ENCODE data around the gene RABAC1. TPM values are rescaled to one million over a fixed set of nuclear protein-coding genes. Genes with fewer than 3 reads are reported as not detected.
"Not testable (repeated sequence)": the region's sequence is repeated elsewhere in the genome, so short reads cannot be mapped to it uniquely, and the experiment has no call there.

The RABAC1 gene, protein sequence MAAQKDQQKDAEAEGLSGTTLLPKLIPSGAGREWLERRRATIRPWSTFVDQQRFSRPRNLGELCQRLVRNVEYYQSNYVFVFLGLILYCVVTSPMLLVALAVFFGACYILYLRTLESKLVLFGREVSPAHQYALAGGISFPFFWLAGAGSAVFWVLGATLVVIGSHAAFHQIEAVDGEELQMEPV
- total RNA-seq (2014; rRNA removed; shearing (Covaris generic)) = 232 and 234 TPM in 2 replicates

DNA sequence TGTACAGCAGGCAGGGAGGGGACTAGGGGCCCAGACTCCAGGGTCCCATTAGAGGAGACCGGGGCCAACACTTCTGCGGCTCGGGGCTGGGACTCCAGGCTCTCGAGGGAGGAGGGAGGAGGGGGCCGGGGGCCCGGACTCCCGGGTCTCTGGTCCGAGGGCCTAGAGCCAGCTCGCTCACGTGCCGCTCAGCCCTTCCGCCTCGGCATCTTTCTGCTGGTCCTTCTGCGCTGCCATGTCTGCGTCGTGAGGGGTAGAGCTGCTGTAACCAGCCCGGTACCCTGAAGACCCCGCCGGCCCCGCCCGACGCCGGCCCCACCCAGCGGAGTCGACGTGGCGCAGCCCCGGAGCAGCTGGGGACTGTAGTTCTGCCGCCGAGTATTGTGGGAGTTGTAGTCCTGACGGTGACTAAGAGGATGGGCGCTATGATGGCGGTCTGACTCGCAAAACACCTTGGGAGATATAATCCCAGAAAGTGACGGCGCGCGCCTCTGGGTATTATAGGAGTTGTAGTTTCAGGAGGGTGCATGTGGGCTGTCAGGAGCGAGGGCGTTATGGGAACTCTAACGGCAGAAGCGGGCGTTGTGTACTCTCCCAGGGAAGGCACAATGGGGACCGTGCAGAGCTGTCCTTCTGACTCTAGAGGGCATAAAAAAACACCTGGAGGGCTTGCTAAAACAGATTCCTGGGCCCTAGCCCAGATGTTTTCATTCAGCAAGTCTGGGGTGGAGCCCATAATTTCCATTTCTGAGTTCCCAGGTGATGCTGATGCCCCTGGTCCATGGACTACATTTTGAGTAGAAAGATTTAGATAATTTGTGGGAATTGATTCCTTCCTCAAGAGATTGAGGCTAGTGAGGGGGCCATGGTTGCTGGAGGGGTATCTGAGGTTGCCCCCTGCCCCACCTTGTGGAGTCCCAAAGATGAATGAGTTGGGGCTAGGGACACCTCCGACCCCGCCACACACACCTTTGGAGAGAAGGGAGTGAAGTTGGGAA is at the start of gene RABAC1:
Gene RABAC1 (minus strand): TSS at position 266 of the 998 bp plus-strand sequence. CDS start 29 bp downstream, at position 237.
- peak; percentile 96 for DNase-seq (ENCODE audit: low spot score)

DNA sequence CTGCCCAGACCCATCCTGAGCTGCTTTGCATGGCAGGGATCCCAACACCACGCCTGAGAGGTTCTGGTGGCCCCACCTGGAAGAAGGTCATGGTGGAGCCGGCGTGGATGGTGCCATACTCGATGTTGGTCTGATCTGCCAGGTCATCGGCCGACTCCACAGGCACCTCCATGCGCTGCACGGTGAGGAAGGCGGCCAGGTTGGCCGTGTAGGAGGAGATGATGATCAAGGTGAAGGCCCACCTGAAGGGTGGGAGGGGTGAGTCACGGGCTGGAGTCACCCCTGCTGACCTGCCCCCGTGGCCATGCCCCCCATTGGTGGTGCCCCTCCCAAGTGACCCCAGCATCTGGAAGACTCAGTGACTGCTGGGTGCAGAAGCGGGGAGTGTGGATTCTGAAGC is 47.4 kb upstream of the RABAC1 start:
- no peak for DNase-seq (ENCODE audit: low spot score)

DNA sequence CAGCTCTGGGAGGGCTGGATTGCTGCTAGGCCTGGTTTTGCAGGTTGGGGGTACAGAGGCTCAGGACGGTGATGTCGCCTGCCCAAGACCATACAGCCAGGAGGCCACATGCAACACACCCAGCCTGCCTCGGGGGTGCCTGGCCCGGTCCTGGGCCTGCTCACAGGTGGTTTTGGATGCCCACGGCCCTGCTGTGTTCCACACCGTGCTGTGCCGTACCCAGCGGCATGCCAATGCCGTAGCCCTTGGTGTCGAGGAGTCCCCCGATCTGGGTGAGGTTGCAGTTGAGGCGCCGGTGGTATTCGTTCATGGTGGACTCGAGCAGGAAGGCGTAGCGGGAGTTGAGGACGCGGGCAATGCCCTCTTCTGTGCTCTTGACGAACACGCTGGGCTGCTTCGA is 46.4 kb upstream of the RABAC1 start:
- DNase-seq (ENCODE audit: low spot score) = no peak

DNA sequence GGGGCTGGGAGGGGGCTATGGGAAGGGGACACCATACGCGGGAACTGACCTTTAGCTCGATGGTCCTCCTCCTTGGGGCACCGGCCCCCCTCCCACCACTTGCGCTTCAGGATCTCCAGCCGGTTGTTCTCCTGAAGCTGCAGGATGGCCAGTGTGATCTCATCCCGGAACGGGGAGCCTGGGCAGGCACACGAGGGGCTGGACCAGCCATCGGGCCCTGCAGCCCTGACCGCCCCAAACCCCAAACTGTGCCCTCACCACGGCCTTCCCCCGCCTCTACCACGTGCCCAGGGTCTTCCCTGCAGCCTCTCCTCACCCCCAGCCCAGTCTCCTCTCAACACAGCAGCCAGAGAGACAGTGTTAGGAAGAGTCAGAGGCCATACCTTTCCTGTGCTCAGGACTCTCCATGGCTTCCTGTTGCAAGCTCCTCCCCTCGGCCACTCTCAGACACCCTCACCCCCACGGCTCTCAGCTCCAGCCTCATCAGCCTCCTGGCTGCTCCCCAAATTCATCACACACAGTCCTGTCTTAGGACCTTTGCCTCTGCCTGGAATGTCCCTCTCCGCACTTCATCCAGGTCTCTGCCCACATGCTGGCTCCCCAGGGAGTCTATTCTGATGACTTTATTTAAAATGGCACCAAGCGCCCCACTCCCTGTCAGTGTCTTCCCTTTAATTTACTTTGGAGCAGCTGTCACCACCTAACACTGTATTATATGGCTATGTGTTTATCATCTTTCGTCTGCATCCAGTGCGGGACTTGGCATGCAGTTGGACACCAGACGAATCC is 44.6 kb upstream of the RABAC1 start:
- DNase-seq (ENCODE audit: low spot score) = no peak

DNA sequence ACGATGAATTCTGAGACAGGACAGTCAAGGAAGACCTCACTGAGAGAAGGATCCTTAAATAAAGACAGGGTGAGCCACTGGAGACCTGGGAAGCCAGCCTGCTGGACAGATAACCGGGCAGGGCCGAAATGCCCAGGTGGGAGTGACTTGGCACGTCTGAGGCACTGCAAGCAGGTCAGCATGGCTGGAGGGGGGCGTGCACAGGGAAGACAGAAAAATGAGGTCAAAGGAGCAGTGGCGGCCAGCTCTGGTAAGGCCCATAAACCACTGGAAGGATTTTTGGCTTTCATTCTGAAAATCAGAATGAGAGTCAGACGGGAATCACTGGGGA is 40.7 kb upstream of the RABAC1 start:
- DNase-seq (ENCODE audit: low spot score) = no peak

DNA sequence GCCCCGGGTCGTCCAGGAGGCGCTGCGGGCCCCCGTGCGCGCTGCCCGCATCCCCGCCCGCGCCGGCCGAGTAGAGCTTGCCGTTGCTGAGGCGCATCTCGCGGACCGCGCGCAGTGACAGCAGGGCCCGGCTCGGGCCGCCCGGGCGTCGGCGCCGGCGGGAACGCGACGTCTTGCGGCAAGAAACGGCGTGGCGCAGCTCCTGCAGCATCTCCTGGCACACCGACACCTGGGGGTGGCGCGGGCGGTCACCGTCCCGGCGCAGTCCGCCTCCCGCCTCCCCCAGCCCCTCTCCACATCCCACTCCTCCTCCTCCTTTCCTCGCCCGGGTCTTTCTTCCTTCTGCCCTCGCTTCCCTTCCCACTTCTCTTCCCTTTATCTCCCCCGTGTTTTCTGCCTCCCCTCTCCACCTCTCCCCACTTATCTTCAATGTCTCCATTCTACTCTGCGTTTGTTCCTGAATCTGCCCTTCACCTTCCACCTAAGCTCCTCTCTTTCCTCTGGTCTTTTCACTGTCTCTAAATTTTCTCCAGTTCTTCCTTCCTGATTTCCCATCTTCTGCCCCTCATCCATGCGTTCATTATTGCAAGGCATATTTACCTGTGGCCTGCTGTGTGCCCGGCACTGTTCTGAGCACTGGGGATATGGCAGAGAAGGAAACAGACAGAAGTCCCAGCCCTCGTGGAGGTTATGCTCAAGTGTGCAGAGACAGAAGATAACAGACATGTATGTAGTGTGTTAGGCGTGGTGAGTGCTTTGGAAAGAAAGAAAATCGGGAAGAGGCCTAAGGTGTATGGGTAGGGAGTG is 40.2 kb upstream of the RABAC1 start:
- no peak for DNase-seq (ENCODE audit: low spot score)

DNA sequence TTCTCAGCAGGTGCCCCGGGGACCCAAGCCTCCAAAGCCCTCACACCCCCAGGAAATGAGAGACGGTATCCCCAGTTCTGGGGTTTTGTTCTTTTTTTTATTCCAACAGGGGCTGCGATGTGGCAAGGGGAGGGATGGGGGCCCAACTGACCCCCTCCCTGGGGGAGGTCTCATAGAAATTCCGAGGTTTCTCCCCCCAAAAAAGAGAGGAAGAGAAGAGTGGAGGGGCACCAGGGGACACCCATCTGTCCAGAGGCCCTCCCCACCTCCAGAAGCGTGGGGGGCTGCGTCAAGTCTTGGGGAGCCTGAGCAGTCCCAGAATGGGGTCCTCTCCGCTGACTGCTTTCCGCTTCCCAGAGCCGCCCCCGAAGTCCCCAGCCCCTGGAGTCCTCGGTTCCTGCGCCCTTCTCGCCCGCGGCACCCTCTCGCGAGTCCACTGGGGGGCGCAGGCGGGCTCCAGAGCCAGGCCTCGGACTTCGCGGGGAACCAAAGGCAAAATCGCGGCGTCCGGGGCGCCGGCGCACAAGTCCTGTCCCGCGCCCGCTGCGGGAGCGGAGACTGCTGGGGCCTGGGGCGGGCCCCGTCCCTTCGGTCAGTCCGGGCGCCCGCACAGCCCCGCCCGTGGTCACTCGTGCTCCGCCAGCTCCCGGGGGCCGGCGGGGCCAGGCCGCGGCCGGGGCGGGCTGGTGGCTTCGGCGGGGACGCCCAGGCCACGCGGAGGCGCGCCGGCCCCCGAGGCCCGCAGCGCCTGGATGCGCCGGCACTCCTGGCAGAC is 39.3 kb upstream of the RABAC1 start:
- no peak for DNase-seq (ENCODE audit: low spot score)

DNA sequence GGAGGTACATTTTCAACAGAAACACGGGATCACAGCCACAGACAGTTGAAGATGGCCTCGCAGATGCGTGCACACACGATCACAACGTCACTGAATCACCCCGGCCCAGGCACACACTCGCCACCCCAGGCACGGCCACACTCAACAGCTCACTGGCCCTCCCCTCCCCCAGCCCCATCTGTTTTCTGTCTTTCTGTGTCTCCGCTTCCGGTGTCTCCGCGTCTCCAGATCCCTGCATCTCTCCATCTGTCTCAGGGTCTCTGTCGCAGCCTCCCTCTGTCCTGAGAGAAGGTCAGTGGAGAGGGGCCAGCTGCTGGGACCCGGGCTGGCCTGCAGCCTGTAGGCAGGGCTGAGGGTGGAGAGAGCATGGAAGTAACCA is 38.7 kb upstream of the RABAC1 start:
- DNase-seq (ENCODE audit: low spot score) = no peak

DNA sequence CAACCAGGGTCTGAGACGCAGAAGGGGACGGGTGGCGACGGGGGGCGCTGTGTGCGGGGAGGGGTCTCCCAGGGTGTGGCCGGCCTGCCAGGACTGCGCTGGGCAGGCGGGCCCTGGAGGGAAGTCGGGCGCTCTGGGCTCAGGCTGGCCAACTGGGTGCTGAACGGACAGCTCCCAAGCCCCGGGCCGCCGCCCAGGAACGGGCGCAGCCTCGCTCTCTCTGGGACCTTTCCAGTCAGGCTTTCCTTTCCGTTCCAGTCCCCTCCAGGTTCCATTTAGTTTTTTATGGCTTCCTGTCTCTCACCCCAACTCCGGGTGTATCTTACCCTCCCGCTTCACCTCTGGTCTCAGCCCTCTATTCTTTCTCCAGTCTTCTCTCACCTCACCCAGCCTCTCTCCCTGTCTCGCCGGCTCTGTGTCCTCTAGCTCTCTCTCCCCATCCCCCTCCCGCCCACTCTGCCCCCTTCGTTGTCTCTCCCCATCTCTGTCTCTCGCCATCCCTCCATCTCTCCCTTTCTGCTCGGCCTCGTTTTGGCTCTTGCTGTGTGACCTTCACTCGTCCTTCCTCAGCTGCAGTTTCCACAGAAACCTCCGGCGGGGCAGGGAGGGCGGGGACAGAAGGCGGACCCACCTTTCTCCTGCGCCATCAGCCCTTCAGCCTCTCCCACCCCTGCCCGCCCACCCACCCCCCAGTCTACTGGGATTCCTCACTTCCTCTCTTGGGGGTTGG is 38.2 kb upstream of the RABAC1 start:
- peak; percentile 47 for DNase-seq (ENCODE audit: low spot score)

DNA sequence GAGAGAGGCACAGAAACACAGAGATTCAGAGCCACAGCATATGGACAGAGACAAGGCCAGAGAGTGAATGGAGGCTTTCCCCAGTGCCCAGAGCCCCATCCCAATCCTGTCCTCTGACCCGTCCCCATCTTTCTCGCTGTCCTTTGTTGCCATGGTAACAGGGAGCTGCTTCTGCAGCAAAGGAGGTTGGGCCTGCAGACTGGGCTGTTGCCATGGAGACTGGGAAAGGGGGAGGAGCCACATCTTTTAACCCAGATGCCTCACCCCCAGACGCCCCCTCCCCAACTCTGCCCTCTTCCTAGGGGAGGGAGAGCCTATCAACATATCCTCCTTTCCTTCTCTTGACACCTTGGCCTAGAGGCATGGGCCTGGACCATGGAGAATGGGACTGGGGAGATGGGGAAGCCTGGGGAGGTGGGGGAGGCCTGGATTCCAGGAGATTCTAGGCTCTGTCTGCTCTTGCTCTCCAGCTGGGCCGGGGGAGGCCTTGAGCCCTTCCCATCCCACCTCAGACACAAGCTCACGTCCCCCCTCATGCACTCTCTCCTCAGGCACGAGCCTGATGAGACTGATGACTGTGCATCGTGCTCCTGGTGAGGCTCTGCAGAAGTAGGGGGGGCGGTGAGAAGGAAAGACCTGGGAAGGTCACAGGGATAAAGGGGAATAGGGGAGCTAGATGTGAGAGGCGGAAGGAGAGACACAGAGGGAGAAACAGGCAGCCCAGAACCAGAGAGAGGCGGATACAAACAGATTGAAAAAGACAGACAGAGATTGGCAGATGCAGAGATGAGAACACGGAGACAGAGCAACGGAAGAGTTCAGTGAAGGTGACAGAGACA is 37.1 kb upstream of the RABAC1 start:
- DNase-seq (ENCODE audit: low spot score) = no peak

DNA sequence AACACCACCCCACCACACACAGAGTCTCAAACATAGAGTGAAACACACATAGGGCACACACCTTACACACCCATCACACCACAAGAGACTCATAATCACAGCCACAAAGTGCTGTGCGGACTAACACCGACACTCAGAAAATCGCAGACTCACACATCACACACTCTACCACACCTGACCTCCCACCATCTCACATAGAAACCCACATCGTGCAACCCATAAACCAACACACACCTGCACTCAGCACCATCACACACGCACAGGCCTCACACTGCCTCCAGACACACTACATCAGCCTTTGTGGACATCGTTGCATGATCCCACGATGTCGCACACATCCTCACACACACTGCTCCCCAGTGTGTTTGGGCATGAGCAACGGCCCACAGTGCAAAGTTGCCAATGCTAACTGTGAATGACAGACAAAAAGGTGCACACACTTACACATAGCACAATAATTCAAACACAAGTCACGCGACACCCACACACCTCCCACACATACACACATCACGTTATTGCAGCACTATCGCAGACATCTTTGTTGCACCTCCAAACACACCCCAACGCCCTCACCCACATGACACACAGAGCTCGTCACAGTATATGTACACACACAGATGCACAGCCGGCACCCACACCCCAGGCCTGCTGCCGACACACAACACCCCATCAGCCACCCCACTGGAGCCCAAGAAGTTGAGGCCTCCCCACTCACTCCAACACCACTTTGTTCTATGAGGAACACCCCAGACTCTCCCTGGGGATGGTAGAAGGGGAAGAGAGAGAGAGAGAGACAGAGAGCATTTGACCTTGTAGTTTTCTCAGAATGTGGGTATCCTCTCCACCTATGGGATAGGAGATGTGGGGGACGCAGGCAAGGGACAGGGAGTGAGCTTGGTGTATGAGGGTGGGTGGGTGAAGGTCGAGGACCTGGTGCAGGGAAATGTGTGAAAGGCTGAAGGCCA is 36.2 kb upstream of the RABAC1 start:
- no peak for DNase-seq (ENCODE audit: low spot score)

DNA sequence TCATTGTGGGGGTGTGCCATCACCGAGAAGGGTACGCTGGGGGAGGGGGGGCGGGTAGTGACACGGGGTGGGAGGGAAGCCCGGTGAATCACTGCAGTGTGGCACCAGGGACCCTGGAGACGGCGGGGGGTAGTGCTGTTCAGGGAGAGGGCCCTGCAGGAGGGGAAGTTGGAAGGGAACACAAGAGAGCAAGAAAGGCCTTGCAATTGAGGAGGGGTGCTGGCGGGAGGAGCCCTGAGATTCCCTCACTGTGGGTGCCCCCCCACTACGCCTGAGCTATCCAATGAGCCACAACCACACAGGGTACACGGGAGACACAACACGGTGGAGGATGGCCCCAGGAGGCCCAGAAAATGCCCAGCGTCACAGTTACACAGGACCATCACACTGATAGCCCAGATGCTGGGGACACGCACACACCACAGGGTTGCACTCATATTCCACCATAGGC is 35.4 kb upstream of the RABAC1 start:
- no peak for DNase-seq (ENCODE audit: low spot score)

DNA sequence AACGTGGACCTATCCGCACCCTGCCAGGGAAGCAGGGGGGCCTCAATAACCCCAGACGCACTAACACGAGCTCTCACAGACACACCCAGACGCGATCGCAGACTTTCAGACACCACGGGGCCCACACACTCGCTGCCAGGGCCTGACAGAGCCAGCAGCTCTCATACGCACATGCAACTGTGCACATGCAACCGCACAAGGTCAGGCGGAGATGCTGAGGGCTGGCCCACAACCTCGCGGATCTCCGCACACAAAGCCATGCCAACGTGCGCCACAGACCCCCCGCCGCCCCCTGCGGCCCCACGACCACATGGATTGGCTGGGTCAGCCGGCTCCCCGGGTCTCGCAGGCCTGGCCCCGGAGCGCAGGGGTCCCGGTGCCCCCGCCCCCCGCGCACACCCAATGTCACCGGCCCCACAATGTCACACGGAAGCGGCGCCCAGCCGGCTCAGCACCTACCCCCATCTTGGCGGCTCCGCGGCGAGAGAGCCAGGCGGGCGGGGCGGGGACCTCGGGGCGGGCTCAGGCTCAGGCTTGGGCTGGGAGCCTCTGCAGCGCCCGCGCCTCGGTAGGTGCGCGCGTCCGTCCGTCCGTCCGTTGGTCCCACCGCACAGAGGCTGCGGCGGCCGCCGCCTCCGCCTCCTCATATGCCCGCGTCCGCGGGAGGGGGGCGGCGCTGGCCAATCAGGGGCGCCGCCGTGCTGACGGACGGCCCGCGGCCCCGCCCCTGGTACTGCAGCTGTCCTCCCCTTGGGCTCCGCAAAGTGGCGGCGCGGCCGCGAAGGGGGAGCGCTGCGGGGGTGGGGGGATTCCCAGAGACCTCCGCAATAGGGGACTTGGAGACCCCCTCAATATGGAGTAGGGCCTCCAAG is 34.7 kb upstream of the RABAC1 start, which contains the start of gene ATP1A3:
Gene ATP1A3 (minus strand): TSS at position 619 of the 872 bp plus-strand sequence. CDS start 154 bp downstream, at position 465.
- peak; percentile 61 for DNase-seq (ENCODE audit: low spot score)

DNA sequence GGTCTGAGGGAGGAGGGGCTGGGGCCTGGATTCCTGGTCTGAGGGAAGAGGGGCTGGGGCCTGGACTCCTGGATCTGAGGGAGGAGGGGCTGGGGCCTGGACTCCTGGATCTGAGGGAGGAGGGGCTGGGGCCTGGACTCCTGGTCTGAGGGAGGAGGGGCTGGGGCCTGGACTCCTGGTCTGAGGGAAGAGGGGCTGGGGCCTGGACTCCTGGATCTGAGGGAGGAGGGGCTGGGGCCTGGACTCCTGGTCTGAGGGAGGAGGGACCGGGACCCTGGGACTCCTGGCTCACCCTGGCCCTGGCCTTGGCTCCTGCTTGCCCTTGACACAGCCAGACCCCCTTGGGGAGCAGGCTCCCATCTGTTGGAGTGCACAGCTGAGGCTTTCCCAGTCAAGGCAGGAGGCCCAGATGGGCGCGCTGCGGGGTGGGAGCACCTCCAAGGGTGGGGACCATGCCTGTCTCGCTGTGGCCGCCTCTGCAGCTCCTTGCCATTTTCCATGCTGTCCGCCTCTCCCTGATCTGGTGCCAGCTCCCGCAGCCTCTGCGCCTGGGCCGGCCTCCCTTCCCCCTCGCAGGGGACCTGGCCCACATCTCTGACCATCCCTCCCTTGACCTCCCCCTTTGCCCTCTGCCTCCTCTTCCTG is 32.9 kb upstream of the RABAC1 start:
- DNase-seq (ENCODE audit: low spot score) = not testable (repeated sequence)

DNA sequence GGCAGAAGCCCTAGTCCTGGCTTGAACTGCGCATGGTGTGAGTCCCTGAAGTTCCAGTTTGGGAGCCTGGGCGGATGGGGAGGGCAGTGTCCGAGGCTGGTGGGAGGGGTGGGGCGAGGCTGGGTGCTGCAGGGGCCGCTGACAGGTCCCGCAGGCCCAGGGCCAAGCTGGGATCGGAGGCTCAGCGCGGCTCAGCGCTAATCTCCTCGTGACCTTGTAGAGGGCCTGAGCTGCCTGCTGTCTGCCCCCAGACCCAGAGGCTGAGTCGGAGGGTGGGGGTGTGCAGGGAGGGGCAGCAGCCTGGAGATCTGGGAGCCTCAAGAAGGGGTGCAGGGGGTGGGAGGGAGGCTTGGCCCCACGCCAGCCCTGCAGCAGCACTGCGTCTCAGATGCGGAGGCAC is 31.9 kb upstream of the RABAC1 start:
- DNase-seq (ENCODE audit: low spot score) = no peak

DNA sequence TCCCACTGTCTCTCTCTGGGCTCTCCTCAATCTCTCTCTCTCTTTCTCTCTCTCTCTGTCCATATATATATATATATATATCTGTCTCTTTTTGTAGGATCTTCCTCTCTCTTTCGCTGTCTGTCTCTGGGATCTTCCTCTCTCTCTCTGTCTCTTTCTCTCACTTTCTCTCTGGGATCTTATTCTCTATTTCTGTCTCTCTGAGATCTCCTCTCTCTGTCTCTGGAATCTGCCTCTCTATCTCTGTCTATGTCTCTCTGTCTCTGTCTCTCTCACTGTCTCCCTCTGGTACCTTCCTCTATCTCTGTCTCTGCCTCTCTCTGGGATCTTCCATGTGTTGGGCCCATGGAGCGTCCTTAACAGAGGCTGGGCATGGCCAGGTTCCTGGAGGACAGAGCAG is 31.5 kb upstream of the RABAC1 start:
- no peak for DNase-seq (ENCODE audit: low spot score)
